Measurements from ENCODE around the gene NDUFV1. TPM values are rescaled to one million over a fixed set of nuclear protein-coding genes. Genes with fewer than 3 reads are reported as not detected.
"Not testable (repeated sequence)": the region's sequence is repeated elsewhere in the genome, so short reads cannot be mapped to it uniquely, and the experiment has no call there.

NDUFV1 gene
- total and polyA plus RNA-seq, 4 donors = 83.6 to 172 (median 163) TPM

GRCh38 chr11:67615728-67616430 is 9.1 kb downstream of the NDUFV1 start:
- peaks cover 0 to 17% (median 8%) of the 10 kb centered on the region in 4 donors for H3K36me3 ChIP-seq (ENCODE audit: control insufficient read depth in 4 of 4, insufficient read depth in 3 of 4, low read depth in 1 of 4, low read length in 3 of 4)
- no peak overlapping the region for H3K4me3 ChIP-seq (ENCODE audit: low read depth in 1 of 3, low read length in 3 of 3)
- peaks cover 3 to 25% (median 14%) of the 10 kb centered on the region in 4 donors for H3K4me1 ChIP-seq (ENCODE audit: control insufficient read depth in 4 of 4, insufficient read depth in 4 of 4, low read length in 3 of 4)
- TF ChIP-seq CTCF (IDR thresholded peaks at IDR 0.05; ENCODE audit: low read depth, low read length, missing input control) (no peak), YY1 (IDR thresholded peaks at IDR 0.05) (no peak)
- H3K9ac ChIP-seq (ENCODE audit: low read depth in 1 of 2, low read length in 2 of 2) = no peak overlapping the region
- DNase-seq (ENCODE audit: low spot score) = no peak
- no peaks in the 10 kb centered on the region for H3K9me3 ChIP-seq (ENCODE audit: control insufficient read depth in 4 of 4, low read length in 3 of 4)
- no peak overlapping the region for H3K27ac ChIP-seq (ENCODE audit: low read depth in 1 of 2, low read length in 2 of 2)
- WGBS = 40% methylated on average over 34 of the region's 34 CpGs
- no peaks in the 10 kb centered on the region for H3K27me3 ChIP-seq (ENCODE audit: control insufficient read depth in 4 of 4, insufficient read depth in 4 of 4, low read length in 3 of 4)

GRCh38 chr11:67616431-67617242 is 9.9 kb downstream of the NDUFV1 start:
- Histone ChIP-seq H3K27ac (ENCODE audit: low read depth in 1 of 2, low read length in 2 of 2) (no peak overlapping the region), H3K9ac (ENCODE audit: low read depth in 1 of 2, low read length in 2 of 2) (no peak overlapping the region), H3K36me3 (ENCODE audit: control insufficient read depth in 4 of 4, insufficient read depth in 3 of 4, low read depth in 1 of 4, low read length in 3 of 4) (peaks cover 0 to 10% (median 5%) of the 10 kb centered on the region in 4 donors), H3K27me3 (ENCODE audit: control insufficient read depth in 4 of 4, insufficient read depth in 4 of 4, low read length in 3 of 4) (no peaks in the 10 kb centered on the region), H3K4me3 (ENCODE audit: low read depth in 1 of 3, low read length in 3 of 3) (no peak overlapping the region), H3K9me3 (ENCODE audit: control insufficient read depth in 4 of 4, low read length in 3 of 4) (no peaks in the 10 kb centered on the region), H3K4me1 (ENCODE audit: control insufficient read depth in 4 of 4, insufficient read depth in 4 of 4, low read length in 3 of 4) (peaks cover 3 to 25% (median 14%) of the 10 kb centered on the region in 4 donors)
- WGBS = 47% methylated on average over 11 of the region's 11 CpGs
- peak; percentile 27 for TF ChIP-seq NR2F2 (IDR thresholded peaks at IDR 0.05)
- TF ChIP-seq RXRA (IDR thresholded peaks at IDR 0.05) = peak; percentile 10 to 32
- no peak for TF ChIP-seq EGR1 (IDR thresholded peaks at IDR 0.05; ENCODE audit: low read depth in 2 of 2)
- TF ChIP-seq HNF4A (conservative IDR thresholded peaks at IDR 0.05) = peak; percentile 14 to 24
- no peak for DNase-seq (ENCODE audit: low spot score)

- H3K27ac ChIP-seq (ENCODE audit: low read depth in 1 of 2, low read length in 2 of 2) = no peak overlapping the region
- peaks cover 3 to 25% (median 14%) of the 10 kb centered on the region in 4 donors for H3K4me1 ChIP-seq (ENCODE audit: control insufficient read depth in 4 of 4, insufficient read depth in 4 of 4, low read length in 3 of 4)
- TF ChIP-seq YY1 (IDR thresholded peaks at IDR 0.05) (no peak), NR2F2 (IDR thresholded peaks at IDR 0.05) (no peak), MAX (IDR thresholded peaks at IDR 0.05) (no peak), HNF4A (conservative IDR thresholded peaks at IDR 0.05) (peak in 1 of 2 donors; percentile 15)
- no peak overlapping the region for H3K4me3 ChIP-seq (ENCODE audit: low read depth in 1 of 3, low read length in 3 of 3)
- H3K9me3 ChIP-seq (ENCODE audit: control insufficient read depth in 4 of 4, low read length in 3 of 4) = no peaks in the 10 kb centered on the region
- no peak for DNase-seq (ENCODE audit: low spot score)
- H3K27me3 ChIP-seq (ENCODE audit: control insufficient read depth in 4 of 4, insufficient read depth in 4 of 4, low read length in 3 of 4) = no peaks in the 10 kb centered on the region
- 87% methylated on average over 7 of the region's 7 CpGs for WGBS
- H3K9ac ChIP-seq (ENCODE audit: low read depth in 1 of 2, low read length in 2 of 2) = no peak overlapping the region
- H3K36me3 ChIP-seq (ENCODE audit: control insufficient read depth in 4 of 4, insufficient read depth in 3 of 4, low read depth in 1 of 4, low read length in 3 of 4) = peaks cover 0 to 3% (median 2%) of the 10 kb centered on the region in 4 donors
Observed at GRCh38 chr11:67617243-67617953, 10.7 kb downstream of the NDUFV1 start.

DNA sequence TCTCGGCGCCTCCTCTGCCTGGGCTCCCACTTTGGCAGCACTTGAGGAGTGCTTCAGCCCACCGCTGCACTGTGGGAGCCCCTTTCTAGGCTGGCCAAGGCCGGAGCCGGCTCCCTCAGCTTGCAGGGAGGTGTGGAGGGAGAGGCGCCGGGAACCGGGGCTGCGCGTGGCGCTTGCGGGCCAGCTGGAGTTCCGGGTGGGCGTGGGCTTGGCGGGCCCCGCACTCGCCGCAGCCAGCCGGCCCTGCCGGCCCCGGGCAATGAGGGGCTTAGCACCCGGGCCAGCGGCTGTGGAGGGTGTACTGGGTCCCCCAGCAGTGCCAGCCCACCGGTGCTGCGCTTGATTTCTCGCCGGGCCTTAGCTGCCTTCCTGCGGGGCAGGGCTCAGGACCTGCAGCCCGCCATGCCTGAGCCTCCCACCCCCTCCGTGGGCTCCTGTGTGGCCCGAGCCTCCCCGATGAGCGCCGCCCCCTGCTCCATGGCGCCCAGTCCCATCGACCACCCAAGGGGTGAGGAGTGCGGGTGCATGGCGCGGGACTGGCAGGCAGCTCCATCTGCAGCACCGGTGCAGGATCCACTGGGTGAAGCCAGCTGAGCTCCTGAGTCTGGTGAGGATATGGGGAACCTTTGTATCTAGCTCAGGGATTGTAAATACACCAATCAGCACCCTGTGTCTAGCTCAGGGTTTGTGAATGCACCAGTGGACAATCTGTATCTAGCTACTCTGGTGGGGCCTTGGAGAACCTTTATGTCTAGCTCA is 12.3 kb downstream of the NDUFV1 start:
- peaks cover 3 to 22% (median 13%) of the 10 kb centered on the region in 4 donors for H3K4me1 ChIP-seq (ENCODE audit: control insufficient read depth in 4 of 4, insufficient read depth in 4 of 4, low read length in 3 of 4)
- 96% methylated on average over 40 of the region's 40 CpGs for WGBS
- H3K27me3 ChIP-seq (ENCODE audit: control insufficient read depth in 4 of 4, insufficient read depth in 4 of 4, low read length in 3 of 4); DNase-seq (ENCODE audit: low spot score); H3K4me3 ChIP-seq (ENCODE audit: low read depth in 1 of 3, low read length in 3 of 3); H3K9me3 ChIP-seq (ENCODE audit: control insufficient read depth in 4 of 4, low read length in 3 of 4); H3K36me3 ChIP-seq (ENCODE audit: control insufficient read depth in 4 of 4, insufficient read depth in 3 of 4, low read depth in 1 of 4, low read length in 3 of 4); H3K27ac ChIP-seq (ENCODE audit: low read depth in 1 of 2, low read length in 2 of 2); H3K9ac ChIP-seq (ENCODE audit: low read depth in 1 of 2, low read length in 2 of 2): not testable (repeated sequence)

GRCh38 chr11:67619683-67620618 is 13.2 kb downstream of the NDUFV1 start:
- not testable (repeated sequence) for DNase-seq (ENCODE audit: low spot score); H3K9ac ChIP-seq (ENCODE audit: low read depth in 1 of 2, low read length in 2 of 2); H3K4me3 ChIP-seq (ENCODE audit: low read depth in 1 of 3, low read length in 3 of 3); H3K36me3 ChIP-seq (ENCODE audit: control insufficient read depth in 4 of 4, insufficient read depth in 3 of 4, low read depth in 1 of 4, low read length in 3 of 4); H3K27ac ChIP-seq (ENCODE audit: low read depth in 1 of 2, low read length in 2 of 2); H3K9me3 ChIP-seq (ENCODE audit: control insufficient read depth in 4 of 4, low read length in 3 of 4); H3K27me3 ChIP-seq (ENCODE audit: control insufficient read depth in 4 of 4, insufficient read depth in 4 of 4, low read length in 3 of 4)
- peaks cover 3 to 18% (median 12%) of the 10 kb centered on the region in 4 donors for H3K4me1 ChIP-seq (ENCODE audit: control insufficient read depth in 4 of 4, insufficient read depth in 4 of 4, low read length in 3 of 4)
- 93% methylated on average over 33 of the region's 33 CpGs for WGBS

Data from liver (tissue), 9 donors.